H9 (cell line): Measurements from ENCODE around the gene AGBL4. TPM values are rescaled to one million over a fixed set of nuclear protein-coding genes. Genes with fewer than 3 reads are reported as not detected.

Experiments used
- DNase-seq: peaks from one replicate; pipeline ENCODE4 v3.0.0-alpha.2; 2017
- H2AFZ ChIP-seq: one replicate; pipeline ENCODE4 v1.6.1; 2013; ENCODE audit warnings: mild to moderate bottlenecking, low read length, control low read depth, moderate library complexity
- H2AK5ac ChIP-seq: 2 replicates; pipeline ENCODE4 v1.6.1; 2013; ENCODE audit warnings: low read length, control low read depth, mixed read lengths; ENCODE audit not compliant: insufficient read length
- H2BK120ac ChIP-seq: one replicate; pipeline ENCODE4 v1.6.1; 2013; ENCODE audit warnings: low read depth, mild to moderate bottlenecking, low read length, control low read depth, inconsistent platforms; ENCODE audit not compliant: poor library complexity, severe bottlenecking
- H2BK12ac ChIP-seq: 2 replicates; pipeline ENCODE4 v1.6.1; 2013; ENCODE audit warnings: low read length, control low read depth, mixed read lengths, low read depth; ENCODE audit not compliant: insufficient read length
- H2BK15ac ChIP-seq: 2 replicates; pipeline ENCODE4 v1.6.1; 2013; ENCODE audit warnings: low read depth, low read length, control low read depth
- H2BK20ac ChIP-seq: one replicate; pipeline ENCODE4 v1.6.1; 2013; ENCODE audit warnings: low read depth, mild to moderate bottlenecking, low read length, control low read depth, inconsistent platforms; ENCODE audit not compliant: poor library complexity, severe bottlenecking
- H2BK5ac ChIP-seq: 2 replicates; pipeline ENCODE4 v1.6.1; 2013; ENCODE audit warnings: low read length, control low read depth, mixed read lengths; ENCODE audit not compliant: insufficient read length
- H3K14ac ChIP-seq: 2 replicates; pipeline ENCODE4 v1.6.1; 2013; ENCODE audit warnings: low read length, control low read depth; ENCODE audit not compliant: insufficient read depth
- H3K18ac ChIP-seq: 2 replicates; pipeline ENCODE4 v1.6.1; 2013; ENCODE audit warnings: low read depth, mild to moderate bottlenecking, mixed read lengths, low read length, control low read depth; ENCODE audit not compliant: insufficient read length
- H3K23ac ChIP-seq: 2 replicates; pipeline ENCODE4 v1.6.1; 2013; ENCODE audit warnings: low read length, control low read depth, mixed read lengths, low read depth; ENCODE audit not compliant: insufficient read length
- H3K23me2 ChIP-seq: 2 replicates; pipeline ENCODE4 v1.6.1; 2013; ENCODE audit warnings: low read depth, mild to moderate bottlenecking, mixed read lengths, low read length, control low read depth; ENCODE audit not compliant: insufficient read length, poor library complexity, severe bottlenecking
- H3K27ac ChIP-seq: 2 replicates; pipeline ENCODE4 v1.5.1; 2013; ENCODE audit warnings: low read length, control low read depth, mixed read lengths, low read depth; ENCODE audit not compliant: insufficient read length
- H3K27me3 ChIP-seq: 2 replicates; pipeline ENCODE4 v1.6.1; 2013; ENCODE audit warnings: low read length, control low read depth, inconsistent platforms; ENCODE audit not compliant: insufficient read depth
- H3K4ac ChIP-seq: 2 replicates; pipeline ENCODE4 v1.6.1; 2013; ENCODE audit warnings: low read depth, mild to moderate bottlenecking, control low read depth, inconsistent platforms, low read length, moderate library complexity
- H3K4me1 ChIP-seq: 2 replicates; pipeline ENCODE4 v1.6.1; 2013; ENCODE audit warnings: low read length, control low read depth, inconsistent platforms; ENCODE audit not compliant: insufficient read depth
- H3K4me2 ChIP-seq: 2 replicates; pipeline ENCODE4 v1.6.1; 2013; ENCODE audit warnings: low read length, control low read depth, mixed read lengths; ENCODE audit not compliant: insufficient read length, insufficient read depth
- H3K56ac ChIP-seq: 2 replicates; pipeline ENCODE4 v1.6.1; 2013; ENCODE audit warnings: low read depth, mild to moderate bottlenecking, mixed read lengths, low read length, control low read depth; ENCODE audit not compliant: insufficient read length
- H3K79me1 ChIP-seq: 2 replicates; pipeline ENCODE4 v1.6.1; 2013; ENCODE audit warnings: low read depth, mild to moderate bottlenecking, moderate library complexity, low read length, control low read depth, inconsistent platforms; ENCODE audit not compliant: insufficient read depth, poor library complexity, severe bottlenecking
- H3K79me2 ChIP-seq: 2 replicates; pipeline ENCODE4 v1.6.1; 2013; ENCODE audit warnings: low read length, control low read depth, inconsistent platforms; ENCODE audit not compliant: insufficient read depth
- H3K9ac ChIP-seq: 2 replicates; pipeline ENCODE4 v1.6.1; 2013; ENCODE audit warnings: low read length, control low read depth, mixed read lengths; ENCODE audit not compliant: insufficient read length; ENCODE audit errors: extremely low read depth
- H3K9me3 ChIP-seq: one replicate; pipeline ENCODE4 v1.6.1; 2013; ENCODE audit warnings: low read depth, low read length, inconsistent platforms; ENCODE audit not compliant: control insufficient read depth
- H3T11ph ChIP-seq: one replicate; pipeline ENCODE4 v1.6.1; 2013; ENCODE audit warnings: mild to moderate bottlenecking, low read length, control low read depth, inconsistent platforms
- H4K20me1 ChIP-seq: one replicate; pipeline ENCODE4 v1.6.1; 2013; ENCODE audit not compliant: control insufficient read depth, insufficient read length, insufficient read depth
- H4K5ac ChIP-seq: 2 replicates; pipeline ENCODE4 v1.6.1; 2013; ENCODE audit warnings: low read depth, mild to moderate bottlenecking, mixed read lengths, low read length, control low read depth; ENCODE audit not compliant: insufficient read length
- H4K8ac ChIP-seq: replicated peaks from 2 replicates; pipeline ENCODE4 v1.6.1; 2013; ENCODE audit warnings: low read length, control low read depth, mixed read lengths, low read depth; ENCODE audit not compliant: insufficient read length
- H4K91ac ChIP-seq: 2 replicates; pipeline ENCODE4 v1.6.1; 2013; ENCODE audit warnings: low read depth, mild to moderate bottlenecking, moderate library complexity, mixed read lengths, low read length, control low read depth; ENCODE audit not compliant: insufficient read length
- H3K27ac Mint-ChIP-seq, 3 experiments: 2 replicates in 2 of 3; 3 replicates in 1 of 3; pipeline ENCODE4 v1.8.0; 2020 to 2021; ENCODE audit warnings: mixed read lengths in 3 of 3, mild to moderate bottlenecking in 1 of 3, moderate library complexity in 1 of 3
- H3K27me3 Mint-ChIP-seq: 2 replicates; pipeline ENCODE4 v1.8.0; 2021; ENCODE audit warnings: low read depth, mild to moderate bottlenecking, moderate library complexity, mixed read lengths
- H3K36me3 Mint-ChIP-seq, 3 experiments: 2 replicates in 2 of 3; 3 replicates in 1 of 3; pipeline ENCODE4 v1.8.0; 2020 to 2021; ENCODE audit warnings: low read depth in 3 of 3, mixed read lengths in 3 of 3; ENCODE audit not compliant: insufficient read depth in 1 of 3
- H3K4me1 Mint-ChIP-seq, 2 experiments: 2 replicates each; pipeline ENCODE4 v1.8.0; 2020; ENCODE audit warnings: mixed read lengths in 2 of 2
- H3K4me3 Mint-ChIP-seq, 2 experiments: 2 replicates in 1 of 2; 3 replicates in 1 of 2; pipeline ENCODE4 v1.8.0; 2020 to 2021; ENCODE audit warnings: mild to moderate bottlenecking in 2 of 2, mixed read lengths in 2 of 2, moderate library complexity in 1 of 2
- H3K9me3 Mint-ChIP-seq, 2 experiments: 2 replicates in 1 of 2; 3 replicates in 1 of 2; pipeline ENCODE4 v1.8.0; 2020; ENCODE audit warnings: mild to moderate bottlenecking in 2 of 2, mixed read lengths in 2 of 2, moderate library complexity in 1 of 2
- CTCF ChIP-seq: fragments of 200-600 bp; sonication (generic); conservative IDR thresholded peaks from 3 replicates; pipeline ENCODE4 v1.8.0; 2021; ENCODE audit warnings: antibody characterized with exemption, mild to moderate bottlenecking
- WGBS: extraction: QIAGEN DNeasy Blood & Tissue Kit; methylation state at CpG from one replicate; pipeline ENCODE4 v1.1.7; 2013; ENCODE audit warnings: missing lambda C conversion rate, low lambda C conversion rate, mixed read lengths; ENCODE audit not compliant: insufficient read length; ENCODE audit errors: extremely low coverage; 5-methylcytosine and 5-hydroxymethylcytosine counted together
- total RNA-seq: library from RNA; stranded (reverse); gene quantifications from 2 replicates; pipeline ENCODE4 v1.2.1, GENCODE V29; 2021

The AGBL4 gene
- total RNA-seq, 1 experiment from 2014 or later, result not detected

GRCh38 chr1:48969971-48970370 lies 1053.8 kb downstream of the AGBL4 start:
- no CpG with 5 or more reads among the region's 1 CpG for WGBS
- Histone ChIP-seq H3K23ac (no peak overlapping the region), H3K79me2 (no peaks in the 10 kb centered on the region), H2BK15ac (no peak overlapping the region), H3T11ph (no peak overlapping the region), H4K20me1 (no peaks in the 10 kb centered on the region), H3K27ac (no peak overlapping the region), H2AK5ac (no peak overlapping the region), H3K4me2 (no peak overlapping the region), H3K79me1 (no peaks in the 10 kb centered on the region), H2BK5ac (no peak overlapping the region), H3K18ac (no peak overlapping the region), H2BK20ac (no peak overlapping the region), H4K91ac (no peak overlapping the region), H4K5ac (no peak overlapping the region), H2BK120ac (no peak overlapping the region), H4K8ac (no peak overlapping the region), H3K27me3 (no peaks in the 10 kb centered on the region), H3K4me1 (no peaks in the 10 kb centered on the region), H3K4ac (no peak overlapping the region), H3K23me2 (no peaks in the 10 kb centered on the region), H3K56ac (no peak overlapping the region), H3K14ac (no peak overlapping the region), H2AFZ (no peak overlapping the region), H3K9ac (no peak overlapping the region), H3K9me3 (peaks cover 8% of the 10 kb centered on the region), H2BK12ac (no peak overlapping the region)
- H3K4me1 Mint-ChIP-seq, result no peaks in the 10 kb centered on the region
- H3K4me3 Mint-ChIP-seq, result no peak overlapping the region
- DNase-seq, result no peak
- H3K27me3 Mint-ChIP-seq, result no peaks in the 10 kb centered on the region
- no peak overlapping the region for H3K27ac Mint-ChIP-seq
- H3K36me3 Mint-ChIP-seq, result peaks cover 0 to 18% (median 1%) of the 10 kb centered on the region in 3 experiments; a peak in 4 of 7 replicates
- peaks cover 83 to 89% of the 10 kb centered on the region in 2 experiments for H3K9me3 Mint-ChIP-seq
- TF ChIP-seq CTCF, result no peak
